WTC11 (cell line): ENCODE results near the gene CELF2. TPM values are rescaled to one million over a fixed set of nuclear protein-coding genes. Genes with fewer than 3 reads are reported as not detected.

Experiments
- ATAC-seq: fragments of 200-7000 bp; cut with Tn5 transposase; 2 replicates; pipeline ENCODE4 v1.10.0; 2021; ENCODE audit warnings: mild to moderate bottlenecking, moderate library complexity
- CTCF ChIA-PET: fragments of 300-600 bp; sonication (Branson Sonifier 250); formaldehyde crosslinking; loops from one replicate; lab custom pipeline; 2021; ENCODE audit warnings: antibody characterized with exemption; lab: Charles Lee
- POLR2A ChIA-PET: fragments of 350-600 bp; sonication (Branson Sonifier 250); formaldehyde crosslinking; loops from one replicate; lab custom pipeline; 2021; ENCODE audit warnings: antibody characterized with exemption; lab: Charles Lee
- DNase-seq: peaks from one replicate; pipeline ENCODE4 v3.0.0; 2021; ENCODE audit warnings: low spot score
- H3K27ac Mint-ChIP-seq: 2 replicates; pipeline ENCODE4 v1.8.0; 2021; ENCODE audit warnings: mixed read lengths
- H3K27me3 Mint-ChIP-seq: 2 replicates; pipeline ENCODE4 v1.8.0; 2021; ENCODE audit warnings: low read depth, mild to moderate bottlenecking, moderate library complexity, mixed read lengths
- H3K36me3 Mint-ChIP-seq: 2 replicates; pipeline ENCODE4 v1.8.0; 2021; ENCODE audit warnings: mixed read lengths
- H3K4me1 Mint-ChIP-seq: 2 replicates; pipeline ENCODE4 v1.8.0; 2022; ENCODE audit warnings: mixed read lengths
- H3K4me3 Mint-ChIP-seq: 2 replicates; pipeline ENCODE4 v1.8.0; 2021; ENCODE audit warnings: mild to moderate bottlenecking, moderate library complexity, mixed read lengths
- H3K9me3 Mint-ChIP-seq: 2 replicates; pipeline ENCODE4 v1.8.0; 2021; ENCODE audit warnings: mixed read lengths
- ESRRA ChIP-seq: sonication (generic); formaldehyde crosslinking; IDR thresholded peaks from 2 replicates; pipeline ENCODE4 v1.8.1; 2022; ENCODE audit warnings: mild to moderate bottlenecking, missing genetic modification reagents, borderline replicate concordance
- ETV6 ChIP-seq: sonication (generic); formaldehyde crosslinking; IDR thresholded peaks from 2 replicates; pipeline ENCODE4 v1.8.1; 2022; ENCODE audit warnings: mild to moderate bottlenecking, missing genetic modification reagents
- PRRX2 ChIP-seq: fragments of 250-450 bp; sonication (Bioruptor Pico); IDR thresholded peaks from 2 replicates; pipeline ENCODE4 v1.8.0; 2021; ENCODE audit warnings: mild to moderate bottlenecking
- total RNA-seq: library from RNA; stranded (reverse); gene quantifications from 3 replicates; pipeline ENCODE4 v1.2.3, GENCODE V29; 2021
- TF ChIP-seq, protein P1 (sequence below): sonication (generic); formaldehyde crosslinking; IDR thresholded peaks from 2 replicates; pipeline ENCODE4 v1.8.1; 2022; ENCODE audit warnings: low read depth, missing genetic modification reagents, borderline replicate concordance
- TF ChIP-seq, protein P2 (sequence below): sonication (generic); formaldehyde crosslinking; IDR thresholded peaks from 2 replicates; pipeline ENCODE4 v1.8.0; 2023; ENCODE audit warnings: missing genetic modification reagents
- TF ChIP-seq, protein P3 (sequence below): sonication (generic); formaldehyde crosslinking; IDR thresholded peaks from 2 replicates; pipeline ENCODE4 v1.8.0; 2022; ENCODE audit warnings: mild to moderate bottlenecking, missing genetic modification reagents
- TF ChIP-seq, protein P4 (sequence below): sonication (generic); formaldehyde crosslinking; IDR thresholded peaks from 2 replicates; pipeline ENCODE4 v1.8.1; 2023; ENCODE audit warnings: mild to moderate bottlenecking, missing genetic modification reagents, moderate library complexity
- TF ChIP-seq, protein P5 (sequence below): fragments of 250-450 bp; sonication (Bioruptor Pico); IDR thresholded peaks from 2 replicates; pipeline ENCODE4 v1.9.0; 2021; ENCODE audit warnings: mild to moderate bottlenecking
- TF ChIP-seq, protein P6 (sequence below): fragments of 250-450 bp; sonication (Bioruptor Pico); IDR thresholded peaks from 2 replicates; pipeline ENCODE4 v1.9.0; 2021; ENCODE audit warnings: moderate library complexity, mild to moderate bottlenecking, inconsistent platforms, borderline replicate concordance
- TF ChIP-seq, protein P7 (sequence below): sonication (generic); formaldehyde crosslinking; IDR thresholded peaks from 2 replicates; pipeline ENCODE4 v1.8.1; 2022; ENCODE audit warnings: mild to moderate bottlenecking, missing genetic modification reagents, moderate library complexity, borderline replicate concordance
- TF ChIP-seq, protein P8 (sequence below): sonication (generic); formaldehyde crosslinking; IDR thresholded peaks from 2 replicates; pipeline ENCODE4 v1.8.1; 2023; ENCODE audit warnings: mild to moderate bottlenecking, moderate library complexity, missing genetic modification reagents

CELF2 gene
- total RNA-seq, 1 experiment from 2014 or later, result 24.6 TPM

DNA sequence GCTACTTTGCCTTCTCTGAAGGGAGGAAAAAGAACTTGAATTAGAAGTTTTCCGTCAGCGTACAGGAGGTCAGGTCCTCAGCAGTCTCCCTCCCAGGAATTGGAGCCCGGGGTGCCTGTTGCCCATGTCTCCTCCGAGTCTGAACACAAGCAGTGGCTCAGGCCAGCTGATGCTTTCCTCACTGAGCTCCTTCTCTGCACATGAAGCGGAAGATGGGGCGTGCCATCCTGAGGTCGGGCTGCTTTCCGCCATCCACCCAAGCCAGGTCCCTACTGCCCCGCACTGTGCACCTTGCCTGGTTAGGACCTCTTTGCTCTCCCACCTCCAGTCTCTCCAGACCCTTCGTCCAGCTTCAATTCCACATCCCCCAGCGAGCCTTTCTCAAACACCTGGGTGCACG lies 237.5 kb downstream of the CELF2 start (continued):
- TF ChIP-seq, protein P1, sequence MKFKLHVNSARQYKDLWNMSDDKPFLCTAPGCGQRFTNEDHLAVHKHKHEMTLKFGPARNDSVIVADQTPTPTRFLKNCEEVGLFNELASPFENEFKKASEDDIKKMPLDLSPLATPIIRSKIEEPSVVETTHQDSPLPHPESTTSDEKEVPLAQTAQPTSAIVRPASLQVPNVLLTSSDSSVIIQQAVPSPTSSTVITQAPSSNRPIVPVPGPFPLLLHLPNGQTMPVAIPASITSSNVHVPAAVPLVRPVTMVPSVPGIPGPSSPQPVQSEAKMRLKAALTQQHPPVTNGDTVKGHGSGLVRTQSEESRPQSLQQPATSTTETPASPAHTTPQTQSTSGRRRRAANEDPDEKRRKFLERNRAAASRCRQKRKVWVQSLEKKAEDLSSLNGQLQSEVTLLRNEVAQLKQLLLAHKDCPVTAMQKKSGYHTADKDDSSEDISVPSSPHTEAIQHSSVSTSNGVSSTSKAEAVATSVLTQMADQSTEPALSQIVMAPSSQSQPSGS, result no peak
- no peak for TF ChIP-seq PRRX2 (CRISPR knock-in tag)
- no peak for TF ChIP-seq ETV6
- no peak for TF ChIP-seq ESRRA (CRISPR knock-in tag)
- TF ChIP-seq, protein P2, sequence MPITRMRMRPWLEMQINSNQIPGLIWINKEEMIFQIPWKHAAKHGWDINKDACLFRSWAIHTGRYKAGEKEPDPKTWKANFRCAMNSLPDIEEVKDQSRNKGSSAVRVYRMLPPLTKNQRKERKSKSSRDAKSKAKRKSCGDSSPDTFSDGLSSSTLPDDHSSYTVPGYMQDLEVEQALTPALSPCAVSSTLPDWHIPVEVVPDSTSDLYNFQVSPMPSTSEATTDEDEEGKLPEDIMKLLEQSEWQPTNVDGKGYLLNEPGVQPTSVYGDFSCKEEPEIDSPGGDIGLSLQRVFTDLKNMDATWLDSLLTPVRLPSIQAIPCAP (CRISPR knock-in tag), result no peak

DNA sequence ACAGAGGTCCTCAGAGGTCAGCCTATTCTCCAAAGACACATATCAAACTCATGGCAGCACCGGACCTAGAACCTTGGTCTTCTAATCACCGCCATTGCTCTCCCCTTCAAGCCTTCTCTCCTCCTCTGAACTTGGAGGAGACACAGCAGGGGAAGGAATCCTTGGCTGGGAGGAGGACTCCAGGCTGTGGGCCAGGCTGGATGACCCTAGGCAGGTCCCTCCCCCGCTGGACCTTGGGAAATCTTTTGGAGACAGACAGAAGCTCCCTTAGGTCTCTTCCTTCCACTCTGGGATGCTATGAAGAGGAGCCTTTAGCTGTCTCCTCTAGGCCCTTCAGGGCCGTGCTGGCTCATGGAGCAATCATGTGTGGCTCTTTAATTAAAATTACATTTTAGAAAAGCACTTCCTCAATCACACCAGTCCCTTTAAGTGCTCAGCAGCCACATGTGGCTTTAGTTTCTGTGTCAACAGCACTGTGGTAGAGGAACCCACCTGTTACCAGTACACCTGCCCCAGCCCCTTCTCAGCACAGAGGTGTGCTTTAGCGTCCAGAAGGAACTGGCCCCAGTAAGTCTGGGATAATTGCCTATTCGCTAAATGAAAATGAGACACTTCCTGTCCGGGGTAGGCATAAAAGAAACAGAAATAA lies 238.2 kb downstream of the CELF2 start:
- Mint-ChIP-seq H3K4me1 (peaks cover 17% of the 10 kb centered on the region), H3K27ac (no peak overlapping the region), H3K9me3 (no peaks in the 10 kb centered on the region), H3K36me3 (peaks cover 18% of the 10 kb centered on the region; the same call in 1 of the 2 replicates), H3K27me3 (no peaks in the 10 kb centered on the region), H3K4me3 (no peak overlapping the region)
- ATAC-seq (no peak), DNase-seq (no peak)
- TF ChIP-seq, protein P3, sequence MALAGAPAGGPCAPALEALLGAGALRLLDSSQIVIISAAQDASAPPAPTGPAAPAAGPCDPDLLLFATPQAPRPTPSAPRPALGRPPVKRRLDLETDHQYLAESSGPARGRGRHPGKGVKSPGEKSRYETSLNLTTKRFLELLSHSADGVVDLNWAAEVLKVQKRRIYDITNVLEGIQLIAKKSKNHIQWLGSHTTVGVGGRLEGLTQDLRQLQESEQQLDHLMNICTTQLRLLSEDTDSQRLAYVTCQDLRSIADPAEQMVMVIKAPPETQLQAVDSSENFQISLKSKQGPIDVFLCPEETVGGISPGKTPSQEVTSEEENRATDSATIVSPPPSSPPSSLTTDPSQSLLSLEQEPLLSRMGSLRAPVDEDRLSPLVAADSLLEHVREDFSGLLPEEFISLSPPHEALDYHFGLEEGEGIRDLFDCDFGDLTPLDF (CRISPR knock-in tag), result no peak
- TF ChIP-seq, protein P4, sequence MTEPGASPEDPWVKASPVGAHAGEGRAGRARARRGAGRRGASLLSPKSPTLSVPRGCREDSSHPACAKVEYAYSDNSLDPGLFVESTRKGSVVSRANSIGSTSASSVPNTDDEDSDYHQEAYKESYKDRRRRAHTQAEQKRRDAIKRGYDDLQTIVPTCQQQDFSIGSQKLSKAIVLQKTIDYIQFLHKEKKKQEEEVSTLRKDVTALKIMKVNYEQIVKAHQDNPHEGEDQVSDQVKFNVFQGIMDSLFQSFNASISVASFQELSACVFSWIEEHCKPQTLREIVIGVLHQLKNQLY (CRISPR knock-in tag), result no peak
- TF ChIP-seq, protein P5, sequence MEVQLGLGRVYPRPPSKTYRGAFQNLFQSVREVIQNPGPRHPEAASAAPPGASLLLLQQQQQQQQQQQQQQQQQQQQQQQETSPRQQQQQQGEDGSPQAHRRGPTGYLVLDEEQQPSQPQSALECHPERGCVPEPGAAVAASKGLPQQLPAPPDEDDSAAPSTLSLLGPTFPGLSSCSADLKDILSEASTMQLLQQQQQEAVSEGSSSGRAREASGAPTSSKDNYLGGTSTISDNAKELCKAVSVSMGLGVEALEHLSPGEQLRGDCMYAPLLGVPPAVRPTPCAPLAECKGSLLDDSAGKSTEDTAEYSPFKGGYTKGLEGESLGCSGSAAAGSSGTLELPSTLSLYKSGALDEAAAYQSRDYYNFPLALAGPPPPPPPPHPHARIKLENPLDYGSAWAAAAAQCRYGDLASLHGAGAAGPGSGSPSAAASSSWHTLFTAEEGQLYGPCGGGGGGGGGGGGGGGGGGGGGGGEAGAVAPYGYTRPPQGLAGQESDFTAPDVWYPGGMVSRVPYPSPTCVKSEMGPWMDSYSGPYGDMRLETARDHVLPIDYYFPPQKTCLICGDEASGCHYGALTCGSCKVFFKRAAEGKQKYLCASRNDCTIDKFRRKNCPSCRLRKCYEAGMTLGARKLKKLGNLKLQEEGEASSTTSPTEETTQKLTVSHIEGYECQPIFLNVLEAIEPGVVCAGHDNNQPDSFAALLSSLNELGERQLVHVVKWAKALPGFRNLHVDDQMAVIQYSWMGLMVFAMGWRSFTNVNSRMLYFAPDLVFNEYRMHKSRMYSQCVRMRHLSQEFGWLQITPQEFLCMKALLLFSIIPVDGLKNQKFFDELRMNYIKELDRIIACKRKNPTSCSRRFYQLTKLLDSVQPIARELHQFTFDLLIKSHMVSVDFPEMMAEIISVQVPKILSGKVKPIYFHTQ (CRISPR knock-in tag), result no peak
- TF ChIP-seq, protein P6, sequence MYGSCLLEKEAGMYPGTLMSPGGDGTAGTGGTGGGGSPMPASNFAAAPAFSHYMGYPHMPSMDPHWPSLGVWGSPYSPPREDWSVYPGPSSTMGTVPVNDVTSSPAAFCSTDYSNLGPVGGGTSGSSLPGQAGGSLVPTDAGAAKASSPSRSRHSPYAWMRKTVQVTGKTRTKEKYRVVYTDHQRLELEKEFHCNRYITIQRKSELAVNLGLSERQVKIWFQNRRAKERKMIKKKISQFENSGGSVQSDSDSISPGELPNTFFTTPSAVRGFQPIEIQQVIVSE (CRISPR knock-in tag), result no peak
- TF ChIP-seq, protein P7, sequence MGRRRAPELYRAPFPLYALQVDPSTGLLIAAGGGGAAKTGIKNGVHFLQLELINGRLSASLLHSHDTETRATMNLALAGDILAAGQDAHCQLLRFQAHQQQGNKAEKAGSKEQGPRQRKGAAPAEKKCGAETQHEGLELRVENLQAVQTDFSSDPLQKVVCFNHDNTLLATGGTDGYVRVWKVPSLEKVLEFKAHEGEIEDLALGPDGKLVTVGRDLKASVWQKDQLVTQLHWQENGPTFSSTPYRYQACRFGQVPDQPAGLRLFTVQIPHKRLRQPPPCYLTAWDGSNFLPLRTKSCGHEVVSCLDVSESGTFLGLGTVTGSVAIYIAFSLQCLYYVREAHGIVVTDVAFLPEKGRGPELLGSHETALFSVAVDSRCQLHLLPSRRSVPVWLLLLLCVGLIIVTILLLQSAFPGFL (CRISPR knock-in tag), result no peak
- TF ChIP-seq, protein P8, sequence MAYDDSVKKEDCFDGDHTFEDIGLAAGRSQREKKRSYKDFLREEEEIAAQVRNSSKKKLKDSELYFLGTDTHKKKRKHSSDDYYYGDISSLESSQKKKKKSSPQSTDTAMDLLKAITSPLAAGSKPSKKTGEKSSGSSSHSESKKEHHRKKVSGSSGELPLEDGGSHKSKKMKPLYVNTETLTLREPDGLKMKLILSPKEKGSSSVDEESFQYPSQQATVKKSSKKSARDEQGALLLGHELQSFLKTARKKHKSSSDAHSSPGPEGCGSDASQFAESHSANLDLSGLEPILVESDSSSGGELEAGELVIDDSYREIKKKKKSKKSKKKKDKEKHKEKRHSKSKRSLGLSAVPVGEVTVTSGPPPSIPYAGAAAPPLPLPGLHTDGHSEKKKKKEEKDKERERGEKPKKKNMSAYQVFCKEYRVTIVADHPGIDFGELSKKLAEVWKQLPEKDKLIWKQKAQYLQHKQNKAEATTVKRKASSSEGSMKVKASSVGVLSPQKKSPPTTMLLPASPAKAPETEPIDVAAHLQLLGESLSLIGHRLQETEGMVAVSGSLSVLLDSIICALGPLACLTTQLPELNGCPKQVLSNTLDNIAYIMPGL (CRISPR knock-in tag), result no peak
- ChIA-PET POLR2A (no interaction called here), CTCF (interaction anchor here (0.7 to 1.5 kb wide), 3 partner anchors 109 to 329 kb away, joined by 3 to 4 read pairs (median 3); no protein-coding TSS in a partner anchor)
